Ovary (tissue), 9 donors: Measurements from ENCODE around the gene DCX. TPM values are rescaled to one million over a fixed set of nuclear protein-coding genes. Genes with fewer than 3 reads are reported as not detected.

ENCODE experiments used
- DNase-seq, 5 donors: peaks; one replicate each; pipeline ENCODE4 v3.0.0-alpha.2; 2019 to 2020
- H3K27ac ChIP-seq, 2 donors: fragments of 200-600 bp; one replicate each; pipeline versions ENCODE4 v1.5.1 to v1.8.0; 2019 to 2022
- H3K27me3 ChIP-seq: fragments of 200-600 bp; one replicate; pipeline ENCODE4 v1.8.0; 2022
- H3K36me3 ChIP-seq: fragments of 200-600 bp; sonication (generic); one replicate; pipeline ENCODE4 v1.5.1; 2019
- H3K4me1 ChIP-seq: one replicate; pipeline ENCODE4 v1.8.1; 2013; ENCODE audit warnings: mild to moderate bottlenecking, moderate library complexity; ENCODE audit not compliant: insufficient read depth
- H3K4me3 ChIP-seq: fragments of 200-600 bp; sonication (generic); one replicate; pipeline ENCODE4 v1.5.1; 2017
- H3K9me3 ChIP-seq, 2 donors: fragments of 200-600 bp in 1 of 2; sonication (generic) in 1 of 2; one replicate each; pipeline versions ENCODE4 v1.5.1 to v1.8.1; 2013 to 2019; ENCODE audit warnings: mild to moderate bottlenecking in 1 of 2, moderate library complexity in 1 of 2
- CTCF ChIP-seq, 3 donors: fragments of 450-650 bp in 2 of 3; fragments of 200-600 bp in 1 of 3; IDR thresholded peaks; one replicate each; pipeline versions ENCODE4 v1.5.1 to v1.8.0; 2016 to 2022; ENCODE audit warnings: antibody characterized with exemption in 3 of 3, mild to moderate bottlenecking in 1 of 3
- EP300 ChIP-seq: sonication (generic); formaldehyde crosslinking; IDR thresholded peaks from one replicate; pipeline ENCODE4 v1.6.1; 2017; ENCODE audit warnings: antibody characterized with exemption
- POLR2A ChIP-seq: fragments of 450-650 bp; IDR thresholded peaks from one replicate; pipeline ENCODE4 v1.6.1; 2017; ENCODE audit warnings: antibody characterized with exemption, mild to moderate bottlenecking, moderate library complexity
- WGBS, 3 donors: extraction: QIAGEN DNeasy Blood & Tissue Kit in 1 of 3; methylation state at CpG; one replicate each; pipeline versions ENCODE4 v1.1.5 to v1.1.7; 2013 to 2017; 5-methylcytosine and 5-hydroxymethylcytosine counted together
- intact Hi-C, 4 donors: fragments of 100-400 bp; cut with DNase I; formaldehyde crosslinking; loops; one replicate each; pipeline versions ENCODE4 v1.11.0 to v1.15.1; 2022 to 2023
- polyA plus RNA-seq, 2 donors: library from polyadenylated mRNA; stranded (reverse); fragments of 200-250 nt in 1 of 2; fragments of 350-450 nt in 1 of 2; fragmentation: Illumina TruSeq in 1 of 2; extraction: RNeasy Lipid Tissue Mini Kit (QIAGEN cat#74804) in 1 of 2; gene quantifications; one replicate each; pipeline ENCODE4 v1.2.3, GENCODE V29; 2013 to 2014
- total RNA-seq, 7 donors: library from RNA; depleted of rRNA in 2 of 7; stranded (reverse); fragments of >200 nt in 2 of 7; fragmentation: NEBNext Ultra II Directional in 3 of 7; extraction: Animal tissue kit (Norgen Biotek cat#: 25700) in 3 of 7; gene quantifications; one replicate each; pipeline versions ENCODE4 v1.1.0 to v1.2.4, GENCODE V29; 2016 to 2023
- donor health status: DM: no; HTN: no; CAD: no; lungs with moderate emphysema.
- donor health status: DM: no; HTN: no; CAD: no.
- donor health status: Bipolar disorder and iron deficiency.
- donor health status: DM: yes; HTN: yes; CAD: no.
- donor health status: DM: no; HTN: no; CAD: no.
- donor health status: DM: yes; HTN: yes; CAD: no.

The DCX gene
- total and polyA plus RNA-seq, 9 donors, result 0.02 to 0.22 (median 0.09) TPM; not detected in 3

GRCh38 chrX:111395149-111395548 lies 16.8 kb downstream of the DCX start:
- no peak for TF ChIP-seq POLR2A
- no peak for TF ChIP-seq EP300
- TF ChIP-seq CTCF (IDR thresholded peaks at IDR 0.05), result no peak
- 54 to 65% (median 63%) methylated on average over 2 of the region's 2 CpGs for WGBS, 3 donors
- DNase-seq, result no peak

GRCh38 chrX:111394569-111394968 lies 17.4 kb downstream of the DCX start:
- H3K4me1 ChIP-seq, result no peaks in the 10 kb centered on the region
- no peaks in the 10 kb centered on the region for H3K9me3 ChIP-seq
- 9 to 22% (median 18%) methylated on average over 1 of the region's 1 CpG for WGBS, 3 donors
- no peak overlapping the region for H3K27ac ChIP-seq
- H3K36me3 ChIP-seq, result no peaks in the 10 kb centered on the region
- intact Hi-C loops, result no loop called here
- no peak overlapping the region for H3K4me3 ChIP-seq
- TF ChIP-seq EP300 (no peak), POLR2A (no peak)
- no peak for DNase-seq
- no peaks in the 10 kb centered on the region for H3K27me3 ChIP-seq

More at GRCh38 chrX:111395149-111395548, 16.8 kb downstream of the DCX start:
- Histone ChIP-seq H3K27me3 (no peaks in the 10 kb centered on the region), H3K4me1 (no peaks in the 10 kb centered on the region), H3K36me3 (no peaks in the 10 kb centered on the region), H3K4me3 (no peak overlapping the region), H3K9me3 (no peaks in the 10 kb centered on the region), H3K27ac (no peak overlapping the region)
- intact Hi-C loops, result no loop called here

- Histone ChIP-seq H3K27me3 (no peaks in the 10 kb centered on the region), H3K27ac (no peak overlapping the region), H3K4me3 (no peak overlapping the region), H3K4me1 (no peaks in the 10 kb centered on the region), H3K36me3 (no peaks in the 10 kb centered on the region), H3K9me3 (no peaks in the 10 kb centered on the region)
- no peak for DNase-seq
- TF ChIP-seq EP300 (no peak), POLR2A (no peak), CTCF (IDR thresholded peaks at IDR 0.05) (no peak)
- 42 to 49% (median 47%) methylated on average over 3 of the region's 3 CpGs for WGBS, 3 donors
- intact Hi-C loops, result no loop called here
These were observed 24.4 kb downstream of the DCX start for GRCh38 chrX:111387470-111388070.

GRCh38 chrX:111386615-111387233 lies 25.3 kb downstream of the DCX start:
- no peaks in the 10 kb centered on the region for H3K36me3 ChIP-seq
- no peaks in the 10 kb centered on the region for H3K27me3 ChIP-seq
- TF ChIP-seq POLR2A (no peak), CTCF (IDR thresholded peaks at IDR 0.05) (no peak), EP300 (no peak)
- 60 to 77% (median 66%) methylated on average over 5 of the region's 5 CpGs for WGBS, 3 donors
- H3K9me3 ChIP-seq, result no peaks in the 10 kb centered on the region
- no peak overlapping the region for H3K27ac ChIP-seq
- intact Hi-C loops, result no loop called here
- no peaks in the 10 kb centered on the region for H3K4me1 ChIP-seq
- no peak overlapping the region for H3K4me3 ChIP-seq
- no peak for DNase-seq

- Histone ChIP-seq H3K36me3 (no peaks in the 10 kb centered on the region), H3K4me3 (no peak overlapping the region), H3K27ac (no peak overlapping the region), H3K4me1 (no peaks in the 10 kb centered on the region), H3K27me3 (no peaks in the 10 kb centered on the region), H3K9me3 (no peaks in the 10 kb centered on the region)
- intact Hi-C loops, result no loop called here
- TF ChIP-seq POLR2A (no peak), EP300 (no peak), CTCF (IDR thresholded peaks at IDR 0.05) (no peak)
- DNase-seq, result no peak
- WGBS, 3 donors, result 66 to 74% (median 70%) methylated on average over 4 of the region's 4 CpGs
These were observed 25.9 kb downstream of the DCX start for GRCh38 chrX:111386077-111386476.
